Activated B cell treated with CpG ODN at 0.5 μM for 24 hours (primary cell): ENCODE data around the gene ADAMTS17. TPM values are rescaled to one million over a fixed set of nuclear protein-coding genes. Genes with fewer than 3 reads are reported as not detected.

Experiments
- ATAC-seq: fragments of 200-7000 bp; cut with Tn5 transposase; one replicate; pipeline ENCODE4 v1.10.0; 2021; ENCODE audit warnings: low read depth, mild to moderate bottlenecking, moderate library complexity
- CTCF ChIA-PET: fragments of 350-600 bp; sonication (Branson Sonifier 250); formaldehyde crosslinking; loops from one replicate; lab custom pipeline; 2021; ENCODE audit warnings: antibody characterized with exemption; lab: Charles Lee
- POLR2A ChIA-PET: fragments of 350-600 bp; sonication (Branson Sonifier 250); formaldehyde crosslinking; loops from one replicate; lab custom pipeline; 2021; ENCODE audit warnings: antibody characterized with exemption; lab: Charles Lee
- DNase-seq: peaks from one replicate; pipeline ENCODE4 v3.0.0; 2022
- H3K27ac Mint-ChIP-seq: one replicate; pipeline ENCODE4 v1.8.0; 2020; ENCODE audit warnings: mixed read lengths
- H3K27me3 Mint-ChIP-seq: one replicate; pipeline ENCODE4 v1.8.0; 2021; ENCODE audit warnings: mixed read lengths
- H3K36me3 Mint-ChIP-seq: one replicate; pipeline ENCODE4 v1.8.0; 2021; ENCODE audit warnings: low read depth, mixed read lengths
- H3K4me1 Mint-ChIP-seq: one replicate; pipeline ENCODE4 v1.8.0; 2021; ENCODE audit warnings: mixed read lengths
- H3K4me3 Mint-ChIP-seq: one replicate; pipeline ENCODE4 v1.8.0; 2020; ENCODE audit warnings: mild to moderate bottlenecking, mixed read lengths
- H3K9me3 Mint-ChIP-seq: one replicate; pipeline ENCODE4 v1.8.0; 2020; ENCODE audit warnings: mixed read lengths
- CTCF ChIP-seq: fragments of 200-600 bp; IDR thresholded peaks from one replicate; pipeline ENCODE4 v1.8.0; 2022; ENCODE audit warnings: antibody characterized with exemption, mild to moderate bottlenecking
- intact Hi-C: fragments of 100-400 bp; cut with micrococcal nuclease; formaldehyde crosslinking; loops from one replicate; pipeline ENCODE4 v1.15.1; 2024
- total RNA-seq: library from RNA; stranded (reverse); gene quantifications from 2 replicates; pipeline ENCODE4 v1.2.3, GENCODE V29; 2022

The ADAMTS17 gene
- total RNA-seq, 1 donor from 2014 or later: 1.6 TPM

- no peak for TF ChIP-seq CTCF
- POLR2A ChIA-PET: interaction anchor here (0.6 kb wide), 1 partner anchor 1655 kb away, joined by 3 read pairs; no protein-coding TSS in a partner anchor
- CTCF ChIA-PET: no interaction called here
- DNase-seq (no peak), ATAC-seq (no peak)
- Mint-ChIP-seq H3K4me1 (no peaks in the 10 kb centered on the region), H3K9me3 (no peaks in the 10 kb centered on the region), H3K4me3 (no peak overlapping the region), H3K27me3 (peaks cover 12% of the 10 kb centered on the region), H3K27ac (no peak overlapping the region), H3K36me3 (no peaks in the 10 kb centered on the region)
- intact Hi-C loops: no loop called here
Measured at GRCh38 chr15:99978426-99978825, 363.3 kb downstream of the ADAMTS17 start.

- DNase-seq (no peak), ATAC-seq (no peak)
- Mint-ChIP-seq H3K27ac (no peak overlapping the region), H3K9me3 (no peaks in the 10 kb centered on the region), H3K36me3 (no peaks in the 10 kb centered on the region), H3K27me3 (peaks cover 7% of the 10 kb centered on the region), H3K4me3 (no peak overlapping the region), H3K4me1 (no peaks in the 10 kb centered on the region)
- TF ChIP-seq CTCF: no peak
- POLR2A ChIA-PET: no interaction called here
- CTCF ChIA-PET: no interaction called here
- intact Hi-C loops: no loop called here
Measured at GRCh38 chr15:99977929-99978328, 363.8 kb downstream of the ADAMTS17 start.

GRCh38 chr15:99976811-99977271 is 364.9 kb downstream of the ADAMTS17 start:
- no peak overlapping the region for H3K4me3 Mint-ChIP-seq
- intact Hi-C loops: no loop called here
- CTCF ChIA-PET: interaction anchor here (0.7 kb wide), 1 partner anchor 827 kb away, joined by 4 read pairs; no protein-coding TSS in a partner anchor
- no peak overlapping the region for H3K27ac Mint-ChIP-seq
- H3K27me3 Mint-ChIP-seq: peaks cover 5% of the 10 kb centered on the region
- no peaks in the 10 kb centered on the region for H3K36me3 Mint-ChIP-seq
- H3K9me3 Mint-ChIP-seq: no peaks in the 10 kb centered on the region
- POLR2A ChIA-PET: no interaction called here
- no peaks in the 10 kb centered on the region for H3K4me1 Mint-ChIP-seq
- DNase-seq (no peak), ATAC-seq (no peak)
- TF ChIP-seq CTCF: no peak

- ChIA-PET CTCF (interaction anchor here (0.7 kb wide), 1 partner anchor 828 kb away, joined by 4 read pairs; no protein-coding TSS in a partner anchor), POLR2A (no interaction called here)
- H3K4me3 Mint-ChIP-seq: no peak overlapping the region
- peaks cover 5% of the 10 kb centered on the region for H3K27me3 Mint-ChIP-seq
- intact Hi-C loops: no loop called here
- H3K4me1 Mint-ChIP-seq: no peaks in the 10 kb centered on the region
- H3K36me3 Mint-ChIP-seq: no peaks in the 10 kb centered on the region
- TF ChIP-seq CTCF: no peak
- H3K9me3 Mint-ChIP-seq: no peaks in the 10 kb centered on the region
- DNase-seq (no peak), ATAC-seq (no peak)
- H3K27ac Mint-ChIP-seq: no peak overlapping the region
Measured at GRCh38 chr15:99976000-99976399, 365.8 kb downstream of the ADAMTS17 start.

GRCh38 chr15:99974246-99974645 is 367.5 kb downstream of the ADAMTS17 start:
- H3K36me3 Mint-ChIP-seq: no peaks in the 10 kb centered on the region
- intact Hi-C loops: no loop called here
- no peak for TF ChIP-seq CTCF
- H3K4me1 Mint-ChIP-seq: no peaks in the 10 kb centered on the region
- DNase-seq (no peak), ATAC-seq (no peak)
- H3K9me3 Mint-ChIP-seq: no peaks in the 10 kb centered on the region
- no peak overlapping the region for H3K4me3 Mint-ChIP-seq
- POLR2A ChIA-PET: no interaction called here
- H3K27me3 Mint-ChIP-seq: peaks cover 10% of the 10 kb centered on the region
- CTCF ChIA-PET: no interaction called here
- no peak overlapping the region for H3K27ac Mint-ChIP-seq
